Activated CD4-positive, alpha-beta T cell treated with anti-CD3 and anti-CD28 coated beads, Interleukin-2, amount 10 ng/mL, durations not matched to agents 24 days and 14 days (primary cell): ENCODE results near the gene RASGEF1C. TPM values are rescaled to one million over a fixed set of nuclear protein-coding genes. Genes with fewer than 3 reads are reported as not detected.
A peak's percentile ranks its signal among the peaks of the same experiment; 100 is the strongest.

Source experiments
- DNase-seq: peaks from one replicate; pipeline ENCODE4 v3.0.0; 2022
- H3K27ac Mint-ChIP-seq: one replicate; pipeline ENCODE4 v1.8.0; 2022; ENCODE audit warnings: mild to moderate bottlenecking, mixed read lengths
- H3K27me3 Mint-ChIP-seq: one replicate; pipeline ENCODE4 v1.8.0; 2022; ENCODE audit warnings: mixed read lengths
- H3K36me3 Mint-ChIP-seq: one replicate; pipeline ENCODE4 v1.8.0; 2022; ENCODE audit warnings: low read depth, mild to moderate bottlenecking, mixed read lengths
- H3K4me1 Mint-ChIP-seq: one replicate; pipeline ENCODE4 v1.8.0; 2021; ENCODE audit warnings: mixed read lengths
- H3K4me3 Mint-ChIP-seq: one replicate; pipeline ENCODE4 v1.8.0; 2022; ENCODE audit warnings: mild to moderate bottlenecking, moderate library complexity, mixed read lengths
- H3K9me3 Mint-ChIP-seq: one replicate; pipeline ENCODE4 v1.8.0; 2021; ENCODE audit warnings: mixed read lengths
- intact Hi-C: fragments of 100-400 bp; cut with micrococcal nuclease; formaldehyde crosslinking; loops from one replicate; pipeline ENCODE4 v1.15.1; 2023
- total RNA-seq: library from RNA; stranded (reverse); gene quantifications from 2 replicates; pipeline ENCODE4 v1.2.3, GENCODE V29; 2022

RASGEF1C gene
- total RNA-seq, 1 donor from 2014 or later, result not detected

- no peak overlapping the region for H3K4me3 Mint-ChIP-seq
- H3K27me3 Mint-ChIP-seq, result no peaks in the 10 kb centered on the region
- intact Hi-C loops, result no loop called here
- peak overlapping the region; percentile 13 for H3K27ac Mint-ChIP-seq
- H3K36me3 Mint-ChIP-seq, result no peaks in the 10 kb centered on the region
- H3K4me1 Mint-ChIP-seq, result no peaks in the 10 kb centered on the region
- no peaks in the 10 kb centered on the region for H3K9me3 Mint-ChIP-seq
- DNase-seq, result no peak
Measured at GRCh38 chr5:180053061-180053602, 155.9 kb downstream of the RASGEF1C start.

- no peaks in the 10 kb centered on the region for H3K27me3 Mint-ChIP-seq
- H3K4me1 Mint-ChIP-seq, result no peaks in the 10 kb centered on the region
- intact Hi-C loops, result no loop called here
- DNase-seq, result no peak
- H3K27ac Mint-ChIP-seq, result no peak overlapping the region
- no peak overlapping the region for H3K4me3 Mint-ChIP-seq
- H3K9me3 Mint-ChIP-seq, result no peaks in the 10 kb centered on the region
- H3K36me3 Mint-ChIP-seq, result no peaks in the 10 kb centered on the region
Measured at GRCh38 chr5:180052211-180052818, 156.7 kb downstream of the RASGEF1C start.

Other genes with a start within 250 kb of the RASGEF1C start
- gene RNF130, start 137.5 kb downstream of the RASGEF1C start, total RNA-seq, result 7.3 and 8.9 TPM in 2 replicates
- gene MAPK9, start 82.9 kb upstream of the RASGEF1C start, total RNA-seq, result 44.5 and 45.0 TPM in 2 replicates
- gene GFPT2, start 144.1 kb upstream of the RASGEF1C start, total RNA-seq, result 0.42 TPM in 1 of 2 replicates, not detected in the other